HT-29 (cell line): ENCODE results near the gene ROR1. TPM values are rescaled to one million over a fixed set of nuclear protein-coding genes. Genes with fewer than 3 reads are reported as not detected.
"Not testable (repeated sequence)": the region's sequence is repeated elsewhere in the genome, so short reads cannot be mapped to it uniquely, and the experiment has no call there.

Experiments used
- DNase-seq: peaks from one replicate; pipeline ENCODE4 v3.0.0-alpha.2; 2015; ENCODE audit warnings: low spot score
- total RNA-seq: library from RNA; depleted of rRNA; stranded (reverse); fragments of >200 nt; shearing (Covaris generic); gene quantifications from 2 replicates; pipeline ENCODE4 v1.2.3, GENCODE V29; 2014

The ROR1 gene
- total RNA-seq, 1 experiment from 2014 or later: 40.5 TPM

- DNase-seq: no peak
These were observed 48.7 kb downstream of the ROR1 start for GRCh38 chr1:63822540-63822939.

GRCh38 chr1:63824451-63824850 is 50.6 kb downstream of the ROR1 start:
- no peak for DNase-seq

GRCh38 chr1:63825111-63825510 is 51.3 kb downstream of the ROR1 start:
- DNase-seq: no peak

- DNase-seq: not testable (repeated sequence)
These were observed 52.5 kb downstream of the ROR1 start for GRCh38 chr1:63826246-63826861.

GRCh38 chr1:63827411-63828321 is 53.8 kb downstream of the ROR1 start:
- DNase-seq: no peak

- no peak for DNase-seq
These were observed 54.7 kb downstream of the ROR1 start for GRCh38 chr1:63828322-63829044.

GRCh38 chr1:63829349-63830327 is 55.8 kb downstream of the ROR1 start:
- no peak for DNase-seq

- DNase-seq: no peak
These were observed 57.6 kb downstream of the ROR1 start for GRCh38 chr1:63831409-63831808.

- no peak for DNase-seq
These were observed 59.7 kb downstream of the ROR1 start for GRCh38 chr1:63833363-63834119.

- DNase-seq: no peak
These were observed 61.3 kb downstream of the ROR1 start for GRCh38 chr1:63835128-63835527.

- no peak for DNase-seq
These were observed 62.6 kb downstream of the ROR1 start for GRCh38 chr1:63836374-63836773.

GRCh38 chr1:63836830-63837229 is 63.0 kb downstream of the ROR1 start:
- DNase-seq: no peak

GRCh38 chr1:63843010-63843409 is 69.2 kb downstream of the ROR1 start:
- DNase-seq: no peak

- no peak for DNase-seq
These were observed 70.1 kb downstream of the ROR1 start for GRCh38 chr1:63843884-63844283.

- no peak for DNase-seq
These were observed 71.5 kb downstream of the ROR1 start for GRCh38 chr1:63845346-63845745.

- DNase-seq: peak; percentile 89
These were observed 73.6 kb downstream of the ROR1 start for GRCh38 chr1:63847308-63847910.

- no peak for DNase-seq
These were observed 74.9 kb downstream of the ROR1 start for GRCh38 chr1:63848733-63849132.

GRCh38 chr1:63849149-63849548 is 75.3 kb downstream of the ROR1 start:
- no peak for DNase-seq

- no peak for DNase-seq
These were observed 80.3 kb downstream of the ROR1 start for GRCh38 chr1:63854091-63854490.

- no peak for DNase-seq
These were observed 82.1 kb downstream of the ROR1 start for GRCh38 chr1:63855942-63856341.
